ENCODE results near the gene RASGRF1. TPM values are rescaled to one million over a fixed set of nuclear protein-coding genes. Genes with fewer than 3 reads are reported as not detected.

Gene RASGRF1
- total and polyA plus RNA-seq, 2 experiments from 2014 or later = 0.05 to 0.24 TPM

- no peak for TF ChIP-seq ZNF462 (CRISPR knock-in tag; IDR thresholded peaks at IDR 0.05)
- no peak for TF ChIP-seq JUNB (IDR thresholded peaks at IDR 0.05; ENCODE audit: unreplicated experiment)
- TF ChIP-seq POLR2AphosphoS5 (IDR thresholded peaks at IDR 0.05; ENCODE audit: low read depth) = no peak
- TF ChIP-seq EZH2phosphoT487 (IDR thresholded peaks at IDR 0.05; ENCODE audit: unreplicated experiment) = no peak
- TF ChIP-seq, protein P1, sequence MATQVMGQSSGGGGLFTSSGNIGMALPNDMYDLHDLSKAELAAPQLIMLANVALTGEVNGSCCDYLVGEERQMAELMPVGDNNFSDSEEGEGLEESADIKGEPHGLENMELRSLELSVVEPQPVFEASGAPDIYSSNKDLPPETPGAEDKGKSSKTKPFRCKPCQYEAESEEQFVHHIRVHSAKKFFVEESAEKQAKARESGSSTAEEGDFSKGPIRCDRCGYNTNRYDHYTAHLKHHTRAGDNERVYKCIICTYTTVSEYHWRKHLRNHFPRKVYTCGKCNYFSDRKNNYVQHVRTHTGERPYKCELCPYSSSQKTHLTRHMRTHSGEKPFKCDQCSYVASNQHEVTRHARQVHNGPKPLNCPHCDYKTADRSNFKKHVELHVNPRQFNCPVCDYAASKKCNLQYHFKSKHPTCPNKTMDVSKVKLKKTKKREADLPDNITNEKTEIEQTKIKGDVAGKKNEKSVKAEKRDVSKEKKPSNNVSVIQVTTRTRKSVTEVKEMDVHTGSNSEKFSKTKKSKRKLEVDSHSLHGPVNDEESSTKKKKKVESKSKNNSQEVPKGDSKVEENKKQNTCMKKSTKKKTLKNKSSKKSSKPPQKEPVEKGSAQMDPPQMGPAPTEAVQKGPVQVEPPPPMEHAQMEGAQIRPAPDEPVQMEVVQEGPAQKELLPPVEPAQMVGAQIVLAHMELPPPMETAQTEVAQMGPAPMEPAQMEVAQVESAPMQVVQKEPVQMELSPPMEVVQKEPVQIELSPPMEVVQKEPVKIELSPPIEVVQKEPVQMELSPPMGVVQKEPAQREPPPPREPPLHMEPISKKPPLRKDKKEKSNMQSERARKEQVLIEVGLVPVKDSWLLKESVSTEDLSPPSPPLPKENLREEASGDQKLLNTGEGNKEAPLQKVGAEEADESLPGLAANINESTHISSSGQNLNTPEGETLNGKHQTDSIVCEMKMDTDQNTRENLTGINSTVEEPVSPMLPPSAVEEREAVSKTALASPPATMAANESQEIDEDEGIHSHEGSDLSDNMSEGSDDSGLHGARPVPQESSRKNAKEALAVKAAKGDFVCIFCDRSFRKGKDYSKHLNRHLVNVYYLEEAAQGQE (IDR thresholded peaks at IDR 0.05; ENCODE audit: unreplicated experiment) = no peak
- TF ChIP-seq, protein P2, sequence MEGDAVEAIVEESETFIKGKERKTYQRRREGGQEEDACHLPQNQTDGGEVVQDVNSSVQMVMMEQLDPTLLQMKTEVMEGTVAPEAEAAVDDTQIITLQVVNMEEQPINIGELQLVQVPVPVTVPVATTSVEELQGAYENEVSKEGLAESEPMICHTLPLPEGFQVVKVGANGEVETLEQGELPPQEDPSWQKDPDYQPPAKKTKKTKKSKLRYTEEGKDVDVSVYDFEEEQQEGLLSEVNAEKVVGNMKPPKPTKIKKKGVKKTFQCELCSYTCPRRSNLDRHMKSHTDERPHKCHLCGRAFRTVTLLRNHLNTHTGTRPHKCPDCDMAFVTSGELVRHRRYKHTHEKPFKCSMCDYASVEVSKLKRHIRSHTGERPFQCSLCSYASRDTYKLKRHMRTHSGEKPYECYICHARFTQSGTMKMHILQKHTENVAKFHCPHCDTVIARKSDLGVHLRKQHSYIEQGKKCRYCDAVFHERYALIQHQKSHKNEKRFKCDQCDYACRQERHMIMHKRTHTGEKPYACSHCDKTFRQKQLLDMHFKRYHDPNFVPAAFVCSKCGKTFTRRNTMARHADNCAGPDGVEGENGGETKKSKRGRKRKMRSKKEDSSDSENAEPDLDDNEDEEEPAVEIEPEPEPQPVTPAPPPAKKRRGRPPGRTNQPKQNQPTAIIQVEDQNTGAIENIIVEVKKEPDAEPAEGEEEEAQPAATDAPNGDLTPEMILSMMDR (conservative IDR thresholded peaks at IDR 0.05; ENCODE audit: low read depth in 2 of 2) = no peak
- no peak for TF ChIP-seq STAT1 (IDR thresholded peaks at IDR 0.05; ENCODE audit: unreplicated experiment)
- no peak for TF ChIP-seq ZNF114 (CRISPR knock-in tag; IDR thresholded peaks at IDR 0.05)
Observed at GRCh38 chr15:78976691-78977090, 113.9 kb downstream of the RASGRF1 start (continued).

All from GM23338 (cell line).